ENCODE results near the gene TBX6.

TBX6 gene

GRCh38 chr16:30121741-30122571 is 30.2 kb upstream of the TBX6 start:
- Histone ChIP-seq H3K27ac (ENCODE audit: low read depth, low read length, poor library complexity, severe bottlenecking) (peak overlapping the region; percentile 69), H3K9ac (ENCODE audit: low read length) (peak overlapping the region; percentile 92), H4K20me1 (ENCODE audit: insufficient read depth, low read length) (no peaks in the 10 kb centered on the region), H3K79me2 (ENCODE audit: insufficient read depth, low read length) (no peaks in the 10 kb centered on the region), H3K4me2 (ENCODE audit: low read length) (peak overlapping the region; percentile 91), H3K27me3 (ENCODE audit: insufficient read depth, low read length) (no peaks in the 10 kb centered on the region), H3K36me3 (ENCODE audit: insufficient read depth, low read length) (peaks cover 16% of the 10 kb centered on the region; the same call in 1 of the 2 replicates), H3K9me3 (ENCODE audit: low read length) (no peaks in the 10 kb centered on the region), H3K4me1 (ENCODE audit: insufficient read depth, low read length, severe bottlenecking) (peaks cover 29% of the 10 kb centered on the region), H3K9me2 (ENCODE audit: low read depth, low read length) (no peaks in the 10 kb centered on the region), H3K4me3 (ENCODE audit: low read depth, low read length, poor library complexity, severe bottlenecking) (peak overlapping the region; percentile 88), H3F3A (ENCODE audit: insufficient read depth, low read length) (no peaks in the 10 kb centered on the region), H2AFZ (ENCODE audit: low read length) (no peak overlapping the region)
- TF ChIP-seq EZH2 (IDR thresholded peaks at IDR 0.05; ENCODE audit: borderline replicate concordance, low read length) = no peak
- TF ChIP-seq CTCF (IDR thresholded peaks at IDR 0.05; ENCODE audit: low read length) = no peak

- Histone ChIP-seq H3K4me1 (ENCODE audit: insufficient read depth, low read length, severe bottlenecking) (peaks cover 19% of the 10 kb centered on the region), H3K79me2 (ENCODE audit: insufficient read depth, low read length) (no peaks in the 10 kb centered on the region), H3F3A (ENCODE audit: insufficient read depth, low read length) (no peaks in the 10 kb centered on the region), H3K27ac (ENCODE audit: low read depth, low read length, poor library complexity, severe bottlenecking) (no peak overlapping the region), H3K9me2 (ENCODE audit: low read depth, low read length) (no peaks in the 10 kb centered on the region), H2AFZ (ENCODE audit: low read length) (no peak overlapping the region), H3K36me3 (ENCODE audit: insufficient read depth, low read length) (peaks cover 20% of the 10 kb centered on the region; the same call in 1 of the 2 replicates), H3K9ac (ENCODE audit: low read length) (no peak overlapping the region), H4K20me1 (ENCODE audit: insufficient read depth, low read length) (no peaks in the 10 kb centered on the region), H3K9me3 (ENCODE audit: low read length) (no peaks in the 10 kb centered on the region), H3K27me3 (ENCODE audit: insufficient read depth, low read length) (no peaks in the 10 kb centered on the region), H3K4me2 (ENCODE audit: low read length) (no peak overlapping the region), H3K4me3 (ENCODE audit: low read depth, low read length, poor library complexity, severe bottlenecking) (no peak overlapping the region)
- no peak for TF ChIP-seq CTCF (IDR thresholded peaks at IDR 0.05; ENCODE audit: low read length)
- no peak for TF ChIP-seq EZH2 (IDR thresholded peaks at IDR 0.05; ENCODE audit: borderline replicate concordance, low read length)
Measured at GRCh38 chr16:30120340-30121105, 28.8 kb upstream of the TBX6 start.

GRCh38 chr16:30119428-30119827 is 27.7 kb upstream of the TBX6 start:
- H3K9ac ChIP-seq (ENCODE audit: low read length) = no peak overlapping the region
- H3K4me1 ChIP-seq (ENCODE audit: insufficient read depth, low read length, severe bottlenecking) = peaks cover 28% of the 10 kb centered on the region
- TF ChIP-seq CTCF (IDR thresholded peaks at IDR 0.05; ENCODE audit: low read length) (no peak), EZH2 (IDR thresholded peaks at IDR 0.05; ENCODE audit: borderline replicate concordance, low read length) (no peak)
- no peaks in the 10 kb centered on the region for H3K79me2 ChIP-seq (ENCODE audit: insufficient read depth, low read length)
- H3K36me3 ChIP-seq (ENCODE audit: insufficient read depth, low read length) = peaks cover 20% of the 10 kb centered on the region; the same call in 1 of the 2 replicates
- H2AFZ ChIP-seq (ENCODE audit: low read length) = no peak overlapping the region
- H3K9me3 ChIP-seq (ENCODE audit: low read length) = no peaks in the 10 kb centered on the region
- no peaks in the 10 kb centered on the region for H3K27me3 ChIP-seq (ENCODE audit: insufficient read depth, low read length)
- no peak overlapping the region for H3K27ac ChIP-seq (ENCODE audit: low read depth, low read length, poor library complexity, severe bottlenecking)
- H3K4me3 ChIP-seq (ENCODE audit: low read depth, low read length, poor library complexity, severe bottlenecking) = no peak overlapping the region
- H3K9me2 ChIP-seq (ENCODE audit: low read depth, low read length) = no peaks in the 10 kb centered on the region
- no peaks in the 10 kb centered on the region for H4K20me1 ChIP-seq (ENCODE audit: insufficient read depth, low read length)
- H3K4me2 ChIP-seq (ENCODE audit: low read length) = no peak overlapping the region
- no peaks in the 10 kb centered on the region for H3F3A ChIP-seq (ENCODE audit: insufficient read depth, low read length)
